GM20431 (cell line): ENCODE measurements around the gene MPZL3.

Experiments
- in situ Hi-C: fragments of 300-500 bp; cut with MseI, MboI; formaldehyde crosslinking; loops from one replicate; pipeline ENCODE4 v1.15.0; 2020; ENCODE audit warnings: low sequenced_read_pairs; ENCODE audit not compliant: unreplicated experiment

Gene MPZL3

GRCh38 chr11:118215262-118215661 lies 36.9 kb downstream of the MPZL3 start:
- in situ Hi-C loops: no loop called here

GRCh38 chr11:118214210-118214914 lies 37.8 kb downstream of the MPZL3 start:
- in situ Hi-C loops: no loop called here

- in situ Hi-C loops: no loop called here
Measured at GRCh38 chr11:118213781-118214180, 38.4 kb downstream of the MPZL3 start.

- in situ Hi-C loops: no loop called here
Measured at GRCh38 chr11:118213201-118213600, 39.0 kb downstream of the MPZL3 start.

GRCh38 chr11:118212781-118213191 lies 39.4 kb downstream of the MPZL3 start:
- in situ Hi-C loops: no loop called here

- in situ Hi-C loops: no loop called here
Measured at GRCh38 chr11:118212131-118212725, 39.9 kb downstream of the MPZL3 start.

GRCh38 chr11:118211006-118211405 lies 41.2 kb downstream of the MPZL3 start:
- in situ Hi-C loops: no loop called here

- in situ Hi-C loops: no loop called here
Measured at GRCh38 chr11:118210323-118210722, 41.8 kb downstream of the MPZL3 start.

GRCh38 chr11:118209033-118209432 lies 43.1 kb downstream of the MPZL3 start:
- in situ Hi-C loops: no loop called here

GRCh38 chr11:118207079-118207478 lies 45.1 kb downstream of the MPZL3 start:
- in situ Hi-C loops: no loop called here

- in situ Hi-C loops: no loop called here
Measured at GRCh38 chr11:118206391-118207031, 45.7 kb downstream of the MPZL3 start.

- in situ Hi-C loops: no loop called here
Measured at GRCh38 chr11:118205606-118206378, 46.4 kb downstream of the MPZL3 start.

GRCh38 chr11:118202599-118203422 lies 49.4 kb downstream of the MPZL3 start:
- in situ Hi-C loops: no loop called here

- in situ Hi-C loops: no loop called here
Measured at GRCh38 chr11:118201966-118202365, 50.2 kb downstream of the MPZL3 start.

GRCh38 chr11:118200901-118201680 lies 51.1 kb downstream of the MPZL3 start:
- in situ Hi-C loops: no loop called here

- in situ Hi-C loops: no loop called here
Measured at GRCh38 chr11:118200497-118200896, 51.7 kb downstream of the MPZL3 start.

GRCh38 chr11:118199135-118199534 lies 53.0 kb downstream of the MPZL3 start:
- in situ Hi-C loops: loop anchor here (10.0 kb wide), 1 partner anchor 86 kb away; no protein-coding TSS in a partner anchor

GRCh38 chr11:118198370-118198769 lies 53.8 kb downstream of the MPZL3 start:
- in situ Hi-C loops: loop anchor here (10.0 kb wide), 1 partner anchor 86 kb away; no protein-coding TSS in a partner anchor
